ENCODE data around the gene KCNT2. TPM values are rescaled to one million over a fixed set of nuclear protein-coding genes. Genes with fewer than 3 reads are reported as not detected.

The KCNT2 gene
- total RNA-seq, 1 experiment from 2014 or later = 9.1 TPM

GRCh38 chr1:196180847-196181593, 427.2 kb downstream of the KCNT2 start:
- no peak overlapping the region for H3K56ac ChIP-seq (ENCODE audit: insufficient read length, low read depth, low read length)
- DNase-seq = no peak
- no peaks in the 10 kb centered on the region for H3K4me1 ChIP-seq (ENCODE audit: insufficient read depth, low read length)
- H3K27ac ChIP-seq (ENCODE audit: insufficient read length, low read depth, low read length) = no peak overlapping the region
- WGBS (ENCODE audit: extremely low coverage, insufficient read length, low lambda C conversion rate) = no CpG with 5 or more reads among the region's 1 CpG
- no peak overlapping the region for H3K18ac ChIP-seq (ENCODE audit: insufficient read length, low read depth, low read length)
- no peak overlapping the region for H3K4ac ChIP-seq (ENCODE audit: low read depth, low read length)
- no peak overlapping the region for H3K23ac ChIP-seq (ENCODE audit: insufficient read length, low read depth, low read length)
- Mint-ChIP-seq H3K27ac (peak overlapping the region in 1 of 3 experiments; percentile 76; a peak in 2 of 7 replicates), H3K9me3 (no peaks in the 10 kb centered on the region), H3K4me3 (no peak overlapping the region), H3K27me3 (ENCODE audit: low read depth) (no peaks in the 10 kb centered on the region), H3K36me3 (ENCODE audit: insufficient read depth in 1 of 3, low read depth in 3 of 3) (no peaks in the 10 kb centered on the region), H3K4me1 (peaks cover 0 to 4% of the 10 kb centered on the region in 2 experiments; a peak in 1 of 4 replicates)
- no peak overlapping the region; the same call in 1 of the 2 replicates for H3K14ac ChIP-seq (ENCODE audit: insufficient read depth, low read length)
- no peak overlapping the region for H4K91ac ChIP-seq (ENCODE audit: insufficient read length, low read depth, low read length)
- H3K27me3 ChIP-seq (ENCODE audit: insufficient read depth, low read length) = no peaks in the 10 kb centered on the region
- no peak overlapping the region for H2BK20ac ChIP-seq (ENCODE audit: low read depth, low read length, poor library complexity, severe bottlenecking)
- no peak overlapping the region for H2BK120ac ChIP-seq (ENCODE audit: low read depth, low read length, poor library complexity, severe bottlenecking)
- no peaks in the 10 kb centered on the region for H3K79me2 ChIP-seq (ENCODE audit: insufficient read depth, low read length)
- H3K4me2 ChIP-seq (ENCODE audit: insufficient read depth, insufficient read length, low read length) = no peak overlapping the region
- H2AK5ac ChIP-seq (ENCODE audit: insufficient read length, low read length) = no peak overlapping the region
- no peaks in the 10 kb centered on the region for H3K79me1 ChIP-seq (ENCODE audit: insufficient read depth, low read depth, low read length, poor library complexity, severe bottlenecking)
- H3K9me3 ChIP-seq (ENCODE audit: control insufficient read depth, low read depth, low read length) = no peaks in the 10 kb centered on the region
- no peak overlapping the region for H2BK5ac ChIP-seq (ENCODE audit: insufficient read length, low read length)
- H3K23me2 ChIP-seq (ENCODE audit: insufficient read length, low read depth, low read length, poor library complexity, severe bottlenecking) = no peaks in the 10 kb centered on the region
- no peak overlapping the region for H4K8ac ChIP-seq (replicated peaks; ENCODE audit: insufficient read length, low read depth, low read length)
- no peak for TF ChIP-seq CTCF (conservative IDR thresholded peaks at IDR 0.05)
- no peak overlapping the region for H3T11ph ChIP-seq (ENCODE audit: low read length)
- H4K5ac ChIP-seq (ENCODE audit: insufficient read length, low read depth, low read length) = no peak overlapping the region
- no peak overlapping the region for H3K9ac ChIP-seq (ENCODE audit: extremely low read depth, insufficient read length, low read length)
- no peak overlapping the region for H2BK15ac ChIP-seq (ENCODE audit: low read depth, low read length)
- no peaks in the 10 kb centered on the region for H4K20me1 ChIP-seq (ENCODE audit: control insufficient read depth, insufficient read depth, insufficient read length)
- no peak overlapping the region for H2AFZ ChIP-seq (ENCODE audit: low read length)
- no peak overlapping the region for H2BK12ac ChIP-seq (ENCODE audit: insufficient read length, low read depth, low read length)

Measured in H9 (cell line).